HepG2 (cell line): ENCODE measurements around the gene PRDX6. TPM values are rescaled to one million over a fixed set of nuclear protein-coding genes. Genes with fewer than 3 reads are reported as not detected.

ENCODE experiments used
- ATAC-seq: fragments of 200-7000 bp; cut with Tn5 transposase; 3 replicates; pipeline ENCODE4 v1.9.1; 2020; ENCODE audit warnings: mild to moderate bottlenecking, moderate library complexity
- BruUV-seq: library from RNA; stranded (reverse); fragments of 400-500 nt; replicated peaks from 2 replicates; lab custom pipeline; 2021; lab: Mats Ljungman, UMichigan
- CTCF ChIA-PET: fragments of 300-600 bp; formaldehyde crosslinking; extraction: SDS; loops from one replicate; lab custom pipeline; 2021; ENCODE audit warnings: low total read pairs, inconsistent platforms, low intra/inter-chr PET ratio; lab: Yijun Ruan, JAX
- POLR2A ChIA-PET: fragments of 350-600 bp; sonication (Branson Sonifier 250); formaldehyde crosslinking; loops from one replicate; lab custom pipeline; 2020; ENCODE audit warnings: antibody characterized with exemption, inconsistent platforms; lab: Yijun Ruan, JAX
- DNase-seq: peaks from one replicate; pipeline ENCODE4 v3.0.0-alpha.2; 2015; ENCODE audit warnings: low spot score
- FAIRE-seq: peaks from 3 replicates; lab custom pipeline; 2011; peaks lifted over from hg19 to GRCh38; lab: Jason Lieb, UNC
- H2AFZ ChIP-seq: one replicate; pipeline ENCODE4 v1.6.1; 2011; ENCODE audit warnings: low read length, inconsistent platforms
- H3K27ac ChIP-seq: fragments of 300-600 bp; 3 replicates; pipeline ENCODE4 v1.8.0; 2011; ENCODE audit warnings: mixed run types, mild to moderate bottlenecking, mixed read lengths, low read length, inconsistent platforms; ENCODE audit not compliant: insufficient read depth; ENCODE audit errors: extremely low read length
- H3K27me3 ChIP-seq, 2 experiments: fragments of 200-600 bp in 1 of 2; 2 replicates in 1 of 2; 3 replicates in 1 of 2; pipeline versions ENCODE4 v1.6.0 to v1.8.0; 2011; ENCODE audit warnings: low read length in 2 of 2, mild to moderate bottlenecking in 2 of 2, moderate library complexity in 2 of 2, inconsistent platforms in 1 of 2; ENCODE audit not compliant: insufficient read depth in 2 of 2, control insufficient read depth in 1 of 2
- H3K36me3 ChIP-seq, 2 experiments: fragments of 200-600 bp in 1 of 2; replicated peaks in 1 of 2; 2 replicates in 1 of 2; 3 replicates in 1 of 2; pipeline versions ENCODE4 v1.5.1 to v1.8.0; 2011; ENCODE audit warnings: low read length in 2 of 2, inconsistent platforms in 1 of 2; ENCODE audit not compliant: insufficient read depth in 2 of 2, control insufficient read depth in 1 of 2
- H3K4me1 ChIP-seq: 2 replicates; pipeline ENCODE4 v1.5.1; 2012; ENCODE audit warnings: low read length, inconsistent platforms; ENCODE audit not compliant: insufficient read depth
- H3K4me2 ChIP-seq: 2 replicates; pipeline ENCODE4 v1.6.0; 2011; ENCODE audit warnings: low read depth, low read length, inconsistent platforms
- H3K4me3 ChIP-seq, 3 experiments: fragments of 200-600 bp in 1 of 3; sonication (generic), shearing (Covaris generic) in 1 of 3; replicated peaks in 1 of 3; 2 replicates each; pipeline ENCODE4 v1.5.1; 2011 to 2016; ENCODE audit warnings: low read length in 3 of 3, inconsistent platforms in 2 of 3, low read depth in 2 of 3, mild to moderate bottlenecking in 2 of 3, control low read depth in 1 of 3, mixed read lengths in 1 of 3; ENCODE audit not compliant: insufficient read depth in 1 of 3
- H3K79me2 ChIP-seq: one replicate; pipeline ENCODE4 v1.6.1; 2011; ENCODE audit warnings: low read length, inconsistent platforms; ENCODE audit not compliant: insufficient read depth
- H3K9ac ChIP-seq: 2 replicates; pipeline ENCODE4 v1.6.0; 2011; ENCODE audit warnings: mild to moderate bottlenecking, low read depth, low read length, inconsistent platforms; ENCODE audit not compliant: insufficient read depth
- H3K9me3 ChIP-seq: 2 replicates; pipeline ENCODE4 v1.5.1; 2012; ENCODE audit warnings: mild to moderate bottlenecking, low read length
- H4K20me1 ChIP-seq: 2 replicates; pipeline ENCODE4 v1.6.0; 2011; ENCODE audit warnings: inconsistent platforms, mild to moderate bottlenecking, low read length, moderate library complexity; ENCODE audit not compliant: insufficient read depth
- AHR ChIP-seq: IDR thresholded peaks from 2 replicates; pipeline ENCODE4 v1.6.1; 2018; ENCODE audit warnings: missing genetic modification reagents, missing compliant biosample characterization
- AKAP8 ChIP-seq: sonication (generic); formaldehyde crosslinking; IDR thresholded peaks from 2 replicates; pipeline ENCODE4 v1.5.1; 2020; ENCODE audit warnings: mild to moderate bottlenecking, missing genetic modification reagents
- DRAP1 ChIP-seq: IDR thresholded peaks from 2 replicates; pipeline ENCODE4 v1.6.1; 2016; ENCODE audit warnings: missing genetic modification reagents, missing compliant biosample characterization
- EEA1 ChIP-seq: sonication (generic); formaldehyde crosslinking; IDR thresholded peaks from 2 replicates; pipeline ENCODE4 v1.5.1; 2020; ENCODE audit warnings: mild to moderate bottlenecking, missing genetic modification reagents, borderline replicate concordance
- ISL2 ChIP-seq: sonication (generic); formaldehyde crosslinking; IDR thresholded peaks from 2 replicates; pipeline ENCODE4 v1.5.0; 2020; ENCODE audit warnings: missing genetic modification reagents
- MED13 ChIP-seq: sonication (generic); formaldehyde crosslinking; IDR thresholded peaks from 2 replicates; pipeline ENCODE4 v1.5.0; 2020; ENCODE audit warnings: missing genetic modification reagents
- SETDB1 ChIP-seq: sonication (generic); formaldehyde crosslinking; IDR thresholded peaks from 2 replicates; pipeline ENCODE4 v1.5.1; 2020; ENCODE audit warnings: missing genetic modification reagents, mild to moderate bottlenecking, borderline replicate concordance
- ZNF337 ChIP-seq: sonication (generic); formaldehyde crosslinking; IDR thresholded peaks from 2 replicates; pipeline ENCODE4 v1.5.1; 2020; ENCODE audit warnings: missing genetic modification reagents, low read depth, mild to moderate bottlenecking, borderline replicate concordance
- ZNF512 ChIP-seq: sonication (generic); formaldehyde crosslinking; IDR thresholded peaks from 2 replicates; pipeline ENCODE4 v1.4.0; 2020; ENCODE audit warnings: mild to moderate bottlenecking, missing genetic modification reagents
- ZNF670 ChIP-seq: sonication (generic); formaldehyde crosslinking; IDR thresholded peaks from 2 replicates; pipeline ENCODE4 v1.8.0; 2022; ENCODE audit warnings: mild to moderate bottlenecking, missing genetic modification reagents, borderline replicate concordance
- ZSCAN29 ChIP-seq: sonication (generic); formaldehyde crosslinking; conservative IDR thresholded peaks from 2 replicates; pipeline ENCODE4 v1.4.0; 2020; ENCODE audit warnings: mild to moderate bottlenecking, missing genetic modification reagents
- WGBS: methylation state at CpG from one replicate; pipeline ENCODE4 v1.1.6; 2017; ENCODE audit warnings: low lambda C conversion rate; 5-methylcytosine and 5-hydroxymethylcytosine counted together
- in situ Hi-C: cut with HindIII; loops from 2 replicates; pipeline ENCODE4 v1.10.0; 2017; ENCODE audit warnings: low pct_unique_long_range_greater_than_20kb; ENCODE audit not compliant: extremely low pct_ligation_motif_present
- intact Hi-C: fragments of 100-400 bp; cut with micrococcal nuclease; formaldehyde crosslinking; loops from one replicate; pipeline ENCODE4 v1.10.0; 2022; ENCODE audit not compliant: unreplicated experiment
- polyA plus RNA-seq, 8 experiments: library from polyadenylated mRNA; depleted of rRNA in 3 of 8; stranded (reverse) in 7 of 8; unstranded in 1 of 8; fragments of >200 nt; fragmentation: Illumina TruSeq in 4 of 8; extraction: Trizol in 4 of 8; gene quantifications; 2 replicates each; pipeline versions ENCODE4 v1.2.1 to v1.2.3, GENCODE V29; 2011 to 2016; ENCODE audit warnings: low read depth in 4 of 8, missing spikeins in 1 of 8, mixed read lengths in 1 of 8; ENCODE audit not compliant: insufficient read depth in 1 of 8
- total RNA-seq, 5 experiments: library from RNA; depleted of rRNA; stranded (reverse); fragments of >200 nt; fragmentation: Illumina TruSeq; extraction: Trizol; gene quantifications; 2 replicates each; pipeline ENCODE4 v1.2.3, GENCODE V29; 2016; ENCODE audit warnings: low read depth in 1 of 5
- TF ChIP-seq, protein P1 (sequence below): sonication (generic); formaldehyde crosslinking; IDR thresholded peaks from 2 replicates; pipeline ENCODE4 v1.5.0; 2020; ENCODE audit warnings: missing genetic modification reagents
- TF ChIP-seq, protein P2 (sequence below): IDR thresholded peaks from 2 replicates; pipeline ENCODE4 v1.6.1; 2018; ENCODE audit warnings: missing genetic modification reagents, mild to moderate bottlenecking, missing compliant biosample characterization
- TF ChIP-seq, protein P3 (sequence below): sonication (generic); formaldehyde crosslinking; IDR thresholded peaks from 2 replicates; pipeline ENCODE4 v1.4.0; 2020; ENCODE audit warnings: missing genetic modification reagents
- TF ChIP-seq, protein P4 (sequence below): sonication (generic); formaldehyde crosslinking; conservative IDR thresholded peaks from 2 replicates; pipeline ENCODE4 v1.4.0; 2020; ENCODE audit warnings: missing genetic modification reagents

The PRDX6 gene
- total and polyA plus RNA-seq, 2 of the 13 experiments (the other 11 are each of a cell fraction or from before 2014, with no cell fraction given), result 224 to 309 TPM

DNA sequence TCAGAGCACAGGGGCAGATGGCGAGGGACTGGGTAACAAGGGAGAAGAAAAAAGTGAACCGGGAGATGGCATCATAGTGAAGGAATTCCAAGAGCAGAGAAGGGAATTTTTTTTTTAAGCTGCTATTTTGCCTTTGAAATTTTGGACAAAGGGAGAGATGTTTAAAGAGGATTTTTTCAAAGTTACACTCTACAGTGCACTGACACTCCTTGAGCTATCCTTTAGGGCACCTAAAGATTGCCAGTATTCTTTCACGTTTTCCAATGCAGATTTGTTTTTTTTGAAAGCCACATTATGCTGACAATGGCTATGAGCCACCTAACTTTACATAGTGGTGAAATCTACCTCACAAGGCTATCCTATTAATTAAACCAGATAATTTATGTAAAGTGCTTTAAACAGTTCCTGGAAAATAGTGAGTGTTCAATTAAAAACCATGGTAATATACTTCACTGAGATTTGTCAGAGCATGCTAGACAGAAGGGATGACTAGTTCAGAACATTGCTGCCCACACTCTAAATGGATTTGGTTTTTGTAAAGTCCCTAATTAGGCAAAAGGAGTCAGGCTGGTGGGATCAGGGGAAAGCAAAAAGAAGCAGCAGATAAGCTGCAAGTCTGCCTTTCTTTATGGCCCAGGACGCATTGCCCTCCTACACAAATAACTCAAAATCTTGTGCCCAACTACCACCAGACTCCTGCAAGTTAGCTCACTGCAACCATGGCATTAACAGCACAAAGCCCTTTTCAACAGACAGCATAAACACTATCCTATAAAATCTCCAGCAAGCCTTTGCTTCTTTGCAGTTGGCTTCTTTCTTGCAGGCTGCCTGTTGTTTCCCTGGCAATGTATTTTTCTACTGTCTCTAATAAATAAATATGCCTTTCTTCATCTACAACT is 53.9 kb downstream of the PRDX6 start:
- no TSS peak for BruUV-seq
- 2% methylated on average over 4 of the region's 4 CpGs for WGBS
- ChIA-PET POLR2A (no interaction called here), CTCF (no interaction called here)
- H2AFZ ChIP-seq, result no peak overlapping the region
- no peaks in the 10 kb centered on the region for H3K79me2 ChIP-seq
- FAIRE-seq (no peak), DNase-seq (no peak), ATAC-seq (no peak)
- H3K27me3 ChIP-seq, result no peaks in the 10 kb centered on the region
- no peaks in the 10 kb centered on the region for H3K4me1 ChIP-seq
- H3K36me3 ChIP-seq, result no peaks in the 10 kb centered on the region
- no peak overlapping the region for H3K4me2 ChIP-seq
- intact Hi-C loops, result no loop called here
- no peak overlapping the region for H3K27ac ChIP-seq
- H4K20me1 ChIP-seq, result no peaks in the 10 kb centered on the region
- H3K4me3 ChIP-seq, result no peak overlapping the region
- no peaks in the 10 kb centered on the region for H3K9me3 ChIP-seq
- in situ Hi-C loops, result no loop called here
- H3K9ac ChIP-seq, result no peak overlapping the region
- TF ChIP-seq, protein P1, sequence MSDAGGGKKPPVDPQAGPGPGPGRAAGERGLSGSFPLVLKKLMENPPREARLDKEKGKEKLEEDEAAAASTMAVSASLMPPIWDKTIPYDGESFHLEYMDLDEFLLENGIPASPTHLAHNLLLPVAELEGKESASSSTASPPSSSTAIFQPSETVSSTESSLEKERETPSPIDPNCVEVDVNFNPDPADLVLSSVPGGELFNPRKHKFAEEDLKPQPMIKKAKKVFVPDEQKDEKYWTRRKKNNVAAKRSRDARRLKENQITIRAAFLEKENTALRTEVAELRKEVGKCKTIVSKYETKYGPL (CRISPR knock-in tag), result no peak
- TF ChIP-seq, protein P2, sequence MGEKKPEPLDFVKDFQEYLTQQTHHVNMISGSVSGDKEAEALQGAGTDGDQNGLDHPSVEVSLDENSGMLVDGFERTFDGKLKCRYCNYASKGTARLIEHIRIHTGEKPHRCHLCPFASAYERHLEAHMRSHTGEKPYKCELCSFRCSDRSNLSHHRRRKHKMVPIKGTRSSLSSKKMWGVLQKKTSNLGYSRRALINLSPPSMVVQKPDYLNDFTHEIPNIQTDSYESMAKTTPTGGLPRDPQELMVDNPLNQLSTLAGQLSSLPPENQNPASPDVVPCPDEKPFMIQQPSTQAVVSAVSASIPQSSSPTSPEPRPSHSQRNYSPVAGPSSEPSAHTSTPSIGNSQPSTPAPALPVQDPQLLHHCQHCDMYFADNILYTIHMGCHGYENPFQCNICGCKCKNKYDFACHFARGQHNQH, result no peak
- TF ChIP-seq ZNF512 (no peak), AHR (CRISPR knock-in tag) (no peak), ISL2 (no peak), MED13 (CRISPR knock-in tag) (no peak), ZNF670 (CRISPR knock-in tag) (no peak), DRAP1 (CRISPR knock-in tag) (no peak), ZSCAN29 (no peak), AKAP8 (CRISPR knock-in tag) (no peak), EEA1 (CRISPR knock-in tag) (no peak), ZNF337 (CRISPR knock-in tag) (no peak), SETDB1 (CRISPR knock-in tag) (no peak)
- TF ChIP-seq, protein P3, sequence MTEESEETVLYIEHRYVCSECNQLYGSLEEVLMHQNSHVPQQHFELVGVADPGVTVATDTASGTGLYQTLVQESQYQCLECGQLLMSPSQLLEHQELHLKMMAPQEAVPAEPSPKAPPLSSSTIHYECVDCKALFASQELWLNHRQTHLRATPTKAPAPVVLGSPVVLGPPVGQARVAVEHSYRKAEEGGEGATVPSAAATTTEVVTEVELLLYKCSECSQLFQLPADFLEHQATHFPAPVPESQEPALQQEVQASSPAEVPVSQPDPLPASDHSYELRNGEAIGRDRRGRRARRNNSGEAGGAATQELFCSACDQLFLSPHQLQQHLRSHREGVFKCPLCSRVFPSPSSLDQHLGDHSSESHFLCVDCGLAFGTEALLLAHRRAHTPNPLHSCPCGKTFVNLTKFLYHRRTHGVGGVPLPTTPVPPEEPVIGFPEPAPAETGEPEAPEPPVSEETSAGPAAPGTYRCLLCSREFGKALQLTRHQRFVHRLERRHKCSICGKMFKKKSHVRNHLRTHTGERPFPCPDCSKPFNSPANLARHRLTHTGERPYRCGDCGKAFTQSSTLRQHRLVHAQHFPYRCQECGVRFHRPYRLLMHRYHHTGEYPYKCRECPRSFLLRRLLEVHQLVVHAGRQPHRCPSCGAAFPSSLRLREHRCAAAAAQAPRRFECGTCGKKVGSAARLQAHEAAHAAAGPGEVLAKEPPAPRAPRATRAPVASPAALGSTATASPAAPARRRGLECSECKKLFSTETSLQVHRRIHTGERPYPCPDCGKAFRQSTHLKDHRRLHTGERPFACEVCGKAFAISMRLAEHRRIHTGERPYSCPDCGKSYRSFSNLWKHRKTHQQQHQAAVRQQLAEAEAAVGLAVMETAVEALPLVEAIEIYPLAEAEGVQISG, result no peak
- TF ChIP-seq, protein P4, sequence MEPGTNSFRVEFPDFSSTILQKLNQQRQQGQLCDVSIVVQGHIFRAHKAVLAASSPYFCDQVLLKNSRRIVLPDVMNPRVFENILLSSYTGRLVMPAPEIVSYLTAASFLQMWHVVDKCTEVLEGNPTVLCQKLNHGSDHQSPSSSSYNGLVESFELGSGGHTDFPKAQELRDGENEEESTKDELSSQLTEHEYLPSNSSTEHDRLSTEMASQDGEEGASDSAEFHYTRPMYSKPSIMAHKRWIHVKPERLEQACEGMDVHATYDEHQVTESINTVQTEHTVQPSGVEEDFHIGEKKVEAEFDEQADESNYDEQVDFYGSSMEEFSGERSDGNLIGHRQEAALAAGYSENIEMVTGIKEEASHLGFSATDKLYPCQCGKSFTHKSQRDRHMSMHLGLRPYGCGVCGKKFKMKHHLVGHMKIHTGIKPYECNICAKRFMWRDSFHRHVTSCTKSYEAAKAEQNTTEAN (CRISPR knock-in tag), result no peak
